ENCODE data around the gene TXLNG. TPM values are rescaled to one million over a fixed set of nuclear protein-coding genes. Genes with fewer than 3 reads are reported as not detected.

Gene TXLNG
- total and polyA plus RNA-seq, 2 of the 13 experiments (the other 11 are each of a cell fraction or from before 2014, with no cell fraction given), result 13.1 to 15.5 TPM

- Histone ChIP-seq H3K79me2 (ENCODE audit: insufficient read depth, low read length) (no peaks in the 10 kb centered on the region), H2AFZ (ENCODE audit: low read length) (no peak overlapping the region), H3K4me1 (ENCODE audit: insufficient read depth, low read length) (no peaks in the 10 kb centered on the region), H3K36me3 (replicated peaks in 1 of 2; ENCODE audit: control insufficient read depth in 1 of 2, insufficient read depth in 2 of 2, low read length in 2 of 2) (peaks cover 2 to 23% of the 10 kb centered on the region in 2 experiments; a peak in 3 of 5 replicates), H3K9me3 (ENCODE audit: low read length) (no peaks in the 10 kb centered on the region), H3K4me2 (ENCODE audit: low read depth, low read length) (no peak overlapping the region), H3K27ac (ENCODE audit: extremely low read length, insufficient read depth, low read length) (no peak overlapping the region), H3K4me3 (replicated peaks in 1 of 3; ENCODE audit: insufficient read depth in 1 of 3, low read depth in 2 of 3, low read length in 3 of 3) (no peak overlapping the region), H3K9ac (ENCODE audit: insufficient read depth, low read depth, low read length) (no peak overlapping the region), H4K20me1 (ENCODE audit: insufficient read depth, low read length) (no peaks in the 10 kb centered on the region), H3K27me3 (ENCODE audit: control insufficient read depth in 1 of 2, insufficient read depth in 2 of 2, low read length in 2 of 2) (no peaks in the 10 kb centered on the region)
- FAIRE-seq, result no peak
- intact Hi-C loops (cut with micrococcal nuclease; ENCODE audit: unreplicated experiment) (no loop called here), in situ Hi-C loops (cut with HindIII; ENCODE audit: extremely low pct_ligation_motif_present, low pct_unique_long_range_greater_than_20kb) (no loop called here)
- 100% methylated on average over 2 of the region's 2 CpGs for WGBS (ENCODE audit: low lambda C conversion rate)
- DNase-seq (ENCODE audit: low spot score), result no peak
- CTCF ChIA-PET (ENCODE audit: low intra/inter-chr PET ratio, low total read pairs), result no interaction called here
- TF ChIP-seq ZNF264 (CRISPR knock-in tag; IDR thresholded peaks at IDR 0.05), result no peak
- TF ChIP-seq NCOA5 (CRISPR knock-in tag; IDR thresholded peaks at IDR 0.05), result no peak
- TF ChIP-seq CSRNP2 (CRISPR knock-in tag; conservative IDR thresholded peaks at IDR 0.05; ENCODE audit: low read depth), result no peak
- TF ChIP-seq ZNF260 (CRISPR knock-in tag; IDR thresholded peaks at IDR 0.05; ENCODE audit: borderline replicate concordance, low read depth), result no peak
- no peak for TF ChIP-seq JUNB (CRISPR knock-in tag; IDR thresholded peaks at IDR 0.05; ENCODE audit: borderline replicate concordance)
- TF ChIP-seq SMYD3 (CRISPR knock-in tag; IDR thresholded peaks at IDR 0.05), result no peak
- TF ChIP-seq ZFP37 (CRISPR knock-in tag; IDR thresholded peaks at IDR 0.05; ENCODE audit: borderline replicate concordance), result no peak
- TF ChIP-seq STAT6 (CRISPR knock-in tag; IDR thresholded peaks at IDR 0.05; ENCODE audit: borderline replicate concordance), result no peak
- TF ChIP-seq TGIF2 (CRISPR knock-in tag; IDR thresholded peaks at IDR 0.05), result no peak
- TF ChIP-seq RBAK (CRISPR knock-in tag; IDR thresholded peaks at IDR 0.05), result no peak
- no peak for TF ChIP-seq TAF15 (IDR thresholded peaks at IDR 0.05; ENCODE audit: low read depth, low read length, poor library complexity, severe bottlenecking)
- TF ChIP-seq ZFP1 (CRISPR knock-in tag; IDR thresholded peaks at IDR 0.05), result no peak
- no peak for TF ChIP-seq ZFYVE20 (CRISPR knock-in tag; IDR thresholded peaks at IDR 0.05; ENCODE audit: borderline replicate concordance, low read depth)
- TF ChIP-seq ZNF296 (CRISPR knock-in tag; conservative IDR thresholded peaks at IDR 0.05), result no peak
- TF ChIP-seq DZIP1 (CRISPR knock-in tag; IDR thresholded peaks at IDR 0.05), result no peak
- no peak for TF ChIP-seq ZFAT (CRISPR knock-in tag; conservative IDR thresholded peaks at IDR 0.05)
- TF ChIP-seq, protein P1, sequence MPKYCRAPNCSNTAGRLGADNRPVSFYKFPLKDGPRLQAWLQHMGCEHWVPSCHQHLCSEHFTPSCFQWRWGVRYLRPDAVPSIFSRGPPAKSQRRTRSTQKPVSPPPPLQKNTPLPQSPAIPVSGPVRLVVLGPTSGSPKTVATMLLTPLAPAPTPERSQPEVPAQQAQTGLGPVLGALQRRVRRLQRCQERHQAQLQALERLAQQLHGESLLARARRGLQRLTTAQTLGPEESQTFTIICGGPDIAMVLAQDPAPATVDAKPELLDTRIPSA (CRISPR knock-in tag; IDR thresholded peaks at IDR 0.05; ENCODE audit: borderline replicate concordance), result no peak
- no TSS peak for BruUV-seq (replicated peaks)
- ATAC-seq, result no peak
- POLR2A ChIA-PET, result no interaction called here
Measured at GRCh38 chrX:16754019-16754418, 32.2 kb upstream of the TXLNG start.
